HG02870 (cell line): ENCODE results near the gene LRFN4.
"Not testable (repeated sequence)": the region's sequence is repeated elsewhere in the genome, so short reads cannot be mapped to it uniquely, and the experiment has no call there.

Source experiments
- ATAC-seq: cut with Tn5 transposase; IDR thresholded peaks from one replicate; pipeline ENCODE4 v1.9.1; 2021; ENCODE audit warnings: mild to moderate bottlenecking, moderate library complexity; ENCODE audit not compliant: unreplicated experiment

The LRFN4 gene

DNA sequence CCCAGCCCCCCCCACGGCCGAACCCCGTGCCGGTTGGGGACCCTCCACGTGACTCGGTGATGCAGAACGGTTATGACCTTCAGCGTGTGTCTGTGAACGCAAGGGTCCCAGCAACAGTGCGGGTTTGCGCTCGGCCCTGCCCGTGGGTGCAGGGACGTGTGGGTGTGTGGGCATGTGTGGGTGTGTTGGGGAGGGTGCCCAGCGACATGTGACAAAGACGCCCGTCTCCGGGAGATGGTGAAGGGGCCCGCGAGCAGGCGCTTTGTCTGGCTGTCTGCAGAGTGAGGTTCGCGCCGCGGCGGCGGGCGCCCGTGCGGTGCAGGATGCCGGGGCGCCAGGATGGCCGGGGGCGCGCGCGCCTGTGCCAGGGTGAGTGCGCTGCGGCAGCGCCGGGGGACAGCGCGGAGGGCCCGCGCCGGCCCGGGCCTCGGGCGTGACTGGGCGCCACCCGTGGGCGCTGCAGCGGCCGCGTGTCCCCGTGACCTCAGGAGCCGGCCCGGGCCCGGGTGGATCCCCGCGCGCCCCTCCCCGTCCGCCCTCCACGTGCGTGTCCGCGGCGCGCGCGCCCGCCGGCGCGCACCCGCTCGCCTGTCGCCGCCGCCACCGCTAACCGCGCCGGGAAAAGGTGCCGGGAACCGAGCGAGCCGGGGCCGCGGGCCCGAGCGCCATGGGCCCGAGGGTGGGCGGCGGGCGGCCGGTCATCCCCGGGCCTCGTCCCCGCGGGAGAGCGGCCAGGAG, at the start of gene LRFN4:
LRFN4 (plus strand) TSS at position 569 of the 738 bp plus-strand sequence. CDS start 681 bp downstream, outside the sequence.
- peak; percentile 11 for ATAC-seq

DNA sequence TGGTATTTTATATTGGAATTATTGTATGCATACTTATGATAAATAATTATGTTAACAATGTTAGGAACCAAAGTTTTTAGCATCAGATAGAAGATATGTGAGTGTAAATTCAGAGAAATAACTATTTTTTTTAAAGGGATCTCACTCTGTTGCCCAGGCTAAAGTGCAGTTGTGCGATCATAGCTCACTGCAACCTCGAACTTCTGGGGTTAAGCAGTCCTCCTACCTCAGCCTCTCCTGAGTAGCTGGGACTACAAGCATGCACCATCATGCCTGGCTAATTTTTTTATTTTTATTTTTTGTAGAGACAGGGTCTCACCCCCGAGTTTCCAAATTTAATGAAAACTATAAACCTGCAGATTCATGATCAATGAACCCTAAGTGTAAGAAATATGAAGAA, 47.3 kb upstream of the LRFN4 start:
- ATAC-seq, result no peak

DNA sequence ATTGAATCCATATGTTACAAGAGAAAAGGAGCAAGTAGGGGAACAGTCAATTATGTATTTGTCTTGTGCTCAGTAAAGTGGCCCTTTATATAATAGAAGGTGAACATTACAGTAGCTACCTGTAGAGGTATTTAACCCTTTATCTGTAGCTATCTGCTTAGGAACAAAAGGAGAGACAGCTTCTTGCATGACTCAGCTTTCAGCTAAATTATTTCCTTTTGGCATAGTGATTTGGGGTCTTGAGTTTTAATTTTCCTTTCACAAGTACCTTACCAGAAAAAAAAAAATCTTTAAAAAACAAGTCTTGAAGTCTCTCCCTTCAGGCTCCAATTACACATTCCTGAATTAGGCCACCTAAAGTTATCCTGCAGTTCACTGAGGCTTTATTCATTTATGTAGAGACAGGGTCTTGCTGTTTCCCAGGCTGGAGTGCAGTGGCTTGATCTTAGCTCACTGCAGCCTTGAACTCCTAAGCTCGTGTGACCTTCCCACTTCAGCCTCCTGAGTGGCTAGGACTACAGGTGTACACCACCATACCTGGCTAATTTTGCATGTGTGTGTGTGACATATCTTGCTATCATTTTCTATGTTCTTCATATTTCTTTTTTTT, 46.2 kb upstream of the LRFN4 start:
- no peak for ATAC-seq

DNA sequence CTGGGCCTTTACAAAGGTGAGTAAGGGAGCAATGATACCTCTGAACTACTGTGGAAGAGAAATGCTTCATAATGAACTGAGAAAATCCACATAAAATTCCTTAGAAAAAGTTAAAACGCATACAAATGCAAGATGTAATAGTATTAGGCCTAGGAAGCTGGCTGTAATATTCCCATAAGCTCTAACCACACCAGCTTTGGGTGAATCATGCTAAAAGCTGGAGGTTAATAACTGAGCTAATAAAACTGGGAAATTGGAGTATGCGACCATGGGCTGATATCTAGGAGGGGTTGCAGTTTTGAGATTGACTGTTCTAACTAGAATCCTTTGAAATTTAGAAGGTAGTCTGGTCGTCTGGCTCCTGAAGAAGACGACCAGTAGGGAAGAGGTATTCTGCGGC, 42.2 kb upstream of the LRFN4 start:
- ATAC-seq, result no peak

DNA sequence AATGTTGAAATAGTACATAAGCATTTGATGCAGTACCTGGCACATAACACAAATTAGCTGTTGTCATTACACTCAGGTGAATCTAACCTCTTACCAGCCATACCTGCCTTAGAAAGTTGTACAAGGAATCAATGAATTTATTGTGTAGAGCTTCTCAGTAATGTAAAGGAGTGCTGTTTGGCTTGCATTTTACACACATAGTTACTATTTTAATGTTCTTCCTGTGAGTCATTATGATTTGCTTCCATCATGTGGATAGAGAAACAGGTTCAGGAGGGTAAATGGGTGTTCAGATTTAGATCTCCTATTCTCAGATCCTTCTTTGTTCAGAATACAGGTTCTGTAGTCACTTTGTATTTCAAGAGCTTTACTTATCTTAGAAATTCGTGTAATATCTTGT, 41.2 kb upstream of the LRFN4 start:
- no peak for ATAC-seq

DNA sequence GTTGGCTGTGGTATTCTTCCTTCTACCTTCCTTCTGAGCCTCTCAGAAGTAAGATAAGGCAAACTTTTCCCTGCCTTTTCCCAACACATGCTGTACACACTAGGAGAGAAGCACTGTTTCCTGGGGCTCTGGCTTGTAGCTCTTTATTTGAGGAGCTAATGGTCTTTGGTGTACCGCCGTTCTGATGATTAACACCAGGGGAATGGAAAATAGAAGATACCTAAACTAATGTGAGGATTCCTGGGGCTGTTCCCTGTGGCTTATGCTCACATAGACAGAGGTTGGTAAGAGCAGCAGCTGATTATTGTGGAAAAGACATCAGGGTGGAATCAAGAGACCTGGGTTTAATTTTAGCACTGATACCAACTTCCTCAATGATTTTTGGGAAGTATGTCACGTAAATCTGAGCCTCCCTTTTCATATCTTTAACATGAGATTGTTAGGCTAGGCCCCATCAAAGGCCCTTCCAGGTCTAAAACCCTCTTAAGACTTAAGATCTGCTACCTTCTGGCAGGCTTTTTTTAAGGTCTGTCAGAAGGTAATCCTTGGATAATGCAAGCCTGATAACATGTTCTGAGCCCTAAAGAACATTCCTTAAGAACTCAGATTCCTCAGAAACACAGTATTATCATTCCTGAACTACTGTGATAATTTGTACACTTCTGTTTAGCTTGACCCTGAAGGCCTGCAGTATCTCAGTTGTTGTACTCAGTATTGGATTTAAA, 38.5 kb upstream of the LRFN4 start:
- no peak for ATAC-seq

DNA sequence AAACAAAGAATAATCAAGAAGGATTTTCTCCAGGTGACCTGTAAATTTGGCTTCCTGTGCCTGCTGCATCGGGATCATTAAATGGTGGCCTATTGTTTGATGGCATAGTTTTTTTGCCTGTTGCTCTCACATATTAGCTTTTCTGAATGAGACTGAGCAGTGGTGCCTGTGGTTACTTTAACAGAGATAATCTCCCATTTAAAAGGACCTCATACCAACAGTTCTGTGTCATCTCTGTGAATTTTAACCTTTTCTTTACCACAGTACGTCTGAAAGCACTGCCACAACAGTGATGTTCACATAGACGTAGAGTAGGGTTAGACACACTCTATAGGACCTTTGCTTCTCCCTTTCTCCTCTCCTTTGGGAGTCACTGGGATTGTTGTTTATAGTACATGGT, 36.5 kb upstream of the LRFN4 start:
- no peak for ATAC-seq

DNA sequence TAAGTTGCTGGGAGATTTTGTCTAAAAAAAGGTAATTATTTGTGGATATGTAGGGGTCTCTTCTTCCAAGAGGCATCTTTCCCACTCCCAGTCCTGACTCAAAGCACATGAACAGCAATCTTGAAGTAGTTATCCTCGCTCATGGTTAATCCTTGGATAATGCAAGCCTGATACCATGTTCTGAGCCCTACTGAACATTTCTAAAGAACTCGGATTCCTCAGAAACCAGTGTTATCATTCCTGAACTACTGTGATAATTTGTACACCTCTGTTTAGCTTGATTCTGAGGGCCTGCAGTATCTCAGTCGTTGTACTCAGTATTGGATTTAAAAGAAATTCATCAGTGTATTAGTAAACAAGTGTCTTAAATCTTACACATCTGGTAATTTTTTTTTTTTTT, 36.0 kb upstream of the LRFN4 start:
- no peak for ATAC-seq

DNA sequence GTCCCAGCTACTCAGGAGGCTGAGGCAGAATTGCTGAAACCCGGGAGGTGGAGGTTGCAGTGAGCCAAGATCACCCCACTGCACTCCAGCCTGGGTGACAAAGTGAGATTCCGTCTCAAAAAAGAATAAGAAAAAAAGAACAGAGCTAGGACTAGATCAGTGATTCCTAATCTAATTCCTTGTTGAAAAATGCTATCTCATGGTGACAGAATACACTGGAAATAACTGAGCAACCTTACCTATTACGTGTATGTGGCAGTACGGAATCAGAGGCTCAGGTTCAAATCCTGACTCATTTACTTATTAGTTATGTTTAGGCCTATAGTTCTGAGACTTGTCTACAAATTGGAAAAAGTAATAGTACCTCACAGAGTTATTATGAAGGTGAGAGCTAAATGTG, 33.2 kb upstream of the LRFN4 start:
- ATAC-seq, result no peak

DNA sequence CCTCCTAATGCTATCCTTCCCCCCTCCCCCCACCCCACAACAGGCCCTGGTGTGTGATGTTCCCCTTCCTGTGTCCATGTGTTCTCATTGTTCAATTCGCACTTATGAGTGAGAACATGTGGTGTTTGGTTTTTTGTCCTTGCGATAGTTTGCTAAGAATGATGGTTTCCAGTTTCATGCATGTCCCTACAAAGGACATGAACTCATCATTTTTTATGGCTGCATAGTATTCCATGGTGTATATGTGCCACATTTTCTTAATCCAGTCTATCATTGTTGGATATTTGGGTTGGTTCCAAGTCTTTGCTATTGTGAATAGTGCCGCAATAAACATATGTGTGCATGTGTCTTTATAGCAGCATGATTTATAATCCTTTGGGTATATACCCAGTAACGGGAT, 32.3 kb upstream of the LRFN4 start:
- not testable (repeated sequence) for ATAC-seq

DNA sequence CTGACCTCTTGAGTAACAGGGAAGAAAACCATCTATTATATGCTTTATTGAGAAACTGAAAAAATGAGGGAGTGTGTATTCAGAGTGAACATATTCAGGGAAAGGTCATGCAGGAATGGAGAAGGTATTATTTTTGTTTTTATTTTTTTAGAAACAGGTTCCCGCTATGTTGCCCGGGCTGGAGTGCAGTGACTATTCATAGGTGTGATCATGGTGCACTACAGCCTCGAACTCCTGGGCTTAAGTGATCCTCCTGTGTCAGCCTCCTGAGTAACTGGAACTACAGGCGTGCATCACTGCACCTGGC, 22.4 kb upstream of the LRFN4 start:
- no peak for ATAC-seq

DNA sequence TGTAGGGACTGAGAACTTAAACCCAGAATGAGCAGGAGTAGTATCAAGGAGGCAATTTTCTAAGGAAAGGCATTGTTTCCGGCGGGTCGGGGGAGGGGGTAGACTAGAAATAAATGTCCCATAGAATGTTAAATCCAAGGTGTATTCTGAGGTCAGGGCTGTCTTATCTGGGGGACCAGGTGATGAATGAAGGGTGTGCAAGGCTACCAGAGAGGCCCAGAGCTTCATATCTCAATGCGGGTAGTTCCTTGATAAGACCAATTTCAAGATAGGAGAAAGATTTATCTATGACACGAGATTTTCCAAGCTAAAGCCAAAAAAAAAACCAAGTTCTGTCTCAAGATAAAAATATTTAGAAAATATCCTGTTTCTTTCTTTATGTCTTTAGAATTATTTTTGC, 21.9 kb upstream of the LRFN4 start:
- ATAC-seq, result no peak

DNA sequence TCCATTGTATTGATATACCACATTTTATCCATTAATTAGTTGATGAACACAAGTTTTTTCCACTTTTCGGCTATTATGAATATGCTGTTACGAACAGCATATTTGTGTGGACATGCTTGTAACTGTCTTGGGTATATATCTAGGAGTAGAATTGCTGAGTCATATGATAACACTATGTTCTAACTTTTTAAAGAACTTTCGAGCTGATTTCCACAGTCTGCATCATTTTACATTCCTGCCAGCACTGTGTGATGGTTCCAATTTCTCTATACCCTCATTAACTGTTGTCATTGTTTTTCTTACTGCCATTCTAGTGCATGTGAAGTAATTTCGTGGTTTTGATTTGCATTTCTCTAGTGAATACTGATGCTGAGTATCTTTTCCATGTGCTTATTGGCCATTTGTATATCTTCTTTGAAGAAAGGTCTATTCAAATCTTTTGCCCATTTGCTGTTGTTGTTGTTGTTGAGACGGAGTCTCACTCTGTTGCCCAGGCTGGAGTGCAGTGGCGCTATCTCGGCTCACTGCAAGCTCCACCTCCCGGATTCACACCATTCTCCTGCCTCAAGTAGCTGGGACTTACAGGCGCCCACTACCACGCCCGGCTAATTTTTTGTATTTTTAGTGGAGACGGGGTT, 21.0 kb upstream of the LRFN4 start:
- no peak for ATAC-seq

DNA sequence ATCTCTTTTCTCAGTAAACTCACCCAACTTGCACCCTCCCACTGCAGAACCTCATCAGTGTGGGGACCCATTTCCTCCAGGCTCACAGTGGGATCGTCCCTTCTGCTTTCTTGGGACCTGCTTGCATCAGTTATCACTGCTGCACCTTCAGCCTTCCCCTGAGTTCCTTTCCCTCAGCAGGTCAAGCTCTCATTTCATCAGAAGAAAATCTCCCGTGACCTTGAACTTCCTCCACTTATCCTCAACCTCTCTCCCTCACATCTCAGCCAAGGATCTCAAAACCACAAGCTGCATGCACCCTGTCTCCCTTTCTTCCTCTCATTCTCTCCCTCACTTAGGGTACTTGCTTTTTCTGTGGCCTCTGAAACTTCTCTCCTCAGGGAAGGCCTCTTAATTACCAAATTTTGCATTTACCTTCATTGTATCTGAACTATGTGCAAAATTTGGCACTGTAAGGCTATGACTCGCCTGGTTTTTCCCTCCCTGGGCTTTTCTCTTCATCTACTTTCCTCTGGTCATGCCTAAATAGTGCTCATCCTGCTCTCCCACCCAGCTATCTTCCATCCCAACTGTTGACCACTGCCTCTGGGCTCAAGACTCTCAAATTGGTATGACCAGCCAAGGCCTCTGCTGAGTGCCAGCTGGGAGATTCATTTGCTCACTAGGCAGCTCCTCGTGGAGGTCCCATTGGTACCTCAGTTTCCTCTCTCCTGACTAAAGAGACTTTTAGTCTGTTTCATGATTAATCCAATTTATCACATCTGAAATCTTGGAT, 16.4 kb upstream of the LRFN4 start:
- no peak for ATAC-seq

DNA sequence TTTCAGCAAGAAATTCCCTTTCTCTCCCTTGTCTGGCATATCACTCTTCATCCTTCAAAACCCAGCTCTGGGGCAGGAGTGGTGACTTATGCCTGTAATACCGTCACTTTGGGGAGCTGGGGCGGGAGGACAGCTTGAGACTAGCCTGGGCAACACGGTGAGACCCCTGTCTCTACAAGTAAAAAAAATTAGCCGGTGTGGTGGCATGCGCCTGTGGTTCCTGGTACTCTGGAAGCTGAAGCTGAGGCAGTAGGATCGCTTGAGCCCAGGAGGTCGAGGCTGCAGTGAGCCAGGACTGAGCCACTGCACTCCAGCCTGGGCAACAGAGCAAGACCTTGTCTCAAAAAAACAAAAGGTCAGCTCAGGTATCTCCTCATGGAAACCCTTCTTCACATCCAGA, 15.0 kb upstream of the LRFN4 start:
- no peak for ATAC-seq

DNA sequence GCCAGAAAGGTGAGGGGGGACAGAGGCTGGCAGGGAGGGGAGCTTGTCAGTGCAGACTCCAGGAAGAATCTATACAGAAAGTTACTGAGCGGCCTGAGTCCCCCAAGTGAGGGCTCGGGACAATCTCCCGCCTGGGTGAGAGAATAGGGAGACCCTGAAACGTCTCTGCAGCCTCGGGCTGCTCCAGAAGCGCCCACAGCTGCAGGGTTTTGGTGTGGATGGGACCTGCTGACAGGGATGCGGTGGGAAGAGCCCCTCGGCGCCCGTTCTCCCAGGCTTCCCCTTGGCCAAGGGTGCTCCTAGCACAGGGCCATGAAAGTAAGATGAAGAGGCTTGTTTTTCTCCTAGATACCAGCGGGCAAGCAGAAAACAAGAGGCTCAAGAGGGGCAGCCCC, 14.4 kb upstream of the LRFN4 start:
- ATAC-seq, result peak; percentile 4

DNA sequence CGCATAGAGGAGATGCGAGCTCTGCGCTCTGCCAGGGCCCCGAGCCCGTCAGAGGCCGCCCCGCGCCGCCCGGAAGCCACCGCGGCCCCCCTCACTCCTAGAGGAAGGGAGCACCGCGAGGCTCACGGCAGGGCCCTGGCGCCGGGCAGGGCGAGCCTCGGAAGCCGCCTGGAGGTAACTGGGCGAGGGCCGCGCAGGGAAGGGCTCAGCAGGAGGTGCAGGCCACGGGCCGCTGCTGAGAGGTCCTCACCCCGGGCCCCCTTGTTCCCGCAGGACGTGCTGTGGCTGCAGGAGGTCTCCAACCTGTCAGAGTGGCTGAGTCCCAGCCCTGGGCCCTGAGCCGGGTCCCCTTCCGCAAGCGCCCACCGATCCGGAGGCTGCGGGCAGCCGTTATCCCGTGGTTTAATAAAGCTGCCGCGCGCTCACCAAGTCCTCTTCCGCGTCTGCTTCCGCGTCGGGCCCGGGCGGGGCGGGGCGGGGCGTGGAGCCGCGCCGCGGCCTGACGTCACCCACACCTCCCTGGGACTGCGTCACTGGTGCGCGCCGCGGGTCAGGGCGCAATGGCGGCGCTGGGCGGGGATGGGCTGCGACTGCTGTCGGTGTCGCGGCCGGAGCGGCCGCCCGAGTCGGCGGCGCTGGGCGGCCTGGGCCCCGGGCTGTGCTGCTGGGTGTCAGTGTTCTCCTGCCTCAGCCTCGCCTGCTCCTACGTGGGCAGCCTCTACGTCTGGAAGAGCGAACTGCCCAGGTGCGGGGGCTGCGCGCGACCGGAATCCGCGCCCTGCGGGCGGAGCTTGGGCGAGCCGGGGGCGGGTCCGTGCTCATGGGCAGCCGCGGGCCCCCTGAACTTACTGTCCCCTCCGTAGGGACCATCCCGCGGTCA, 13.7 kb upstream of the LRFN4 start, which contains the start of gene RCE1:
RCE1 (plus strand) TSS at position 546 of the 880 bp plus-strand sequence; CDS start at position 561, 15 bp downstream.
- ATAC-seq, result peak; percentile 68

DNA sequence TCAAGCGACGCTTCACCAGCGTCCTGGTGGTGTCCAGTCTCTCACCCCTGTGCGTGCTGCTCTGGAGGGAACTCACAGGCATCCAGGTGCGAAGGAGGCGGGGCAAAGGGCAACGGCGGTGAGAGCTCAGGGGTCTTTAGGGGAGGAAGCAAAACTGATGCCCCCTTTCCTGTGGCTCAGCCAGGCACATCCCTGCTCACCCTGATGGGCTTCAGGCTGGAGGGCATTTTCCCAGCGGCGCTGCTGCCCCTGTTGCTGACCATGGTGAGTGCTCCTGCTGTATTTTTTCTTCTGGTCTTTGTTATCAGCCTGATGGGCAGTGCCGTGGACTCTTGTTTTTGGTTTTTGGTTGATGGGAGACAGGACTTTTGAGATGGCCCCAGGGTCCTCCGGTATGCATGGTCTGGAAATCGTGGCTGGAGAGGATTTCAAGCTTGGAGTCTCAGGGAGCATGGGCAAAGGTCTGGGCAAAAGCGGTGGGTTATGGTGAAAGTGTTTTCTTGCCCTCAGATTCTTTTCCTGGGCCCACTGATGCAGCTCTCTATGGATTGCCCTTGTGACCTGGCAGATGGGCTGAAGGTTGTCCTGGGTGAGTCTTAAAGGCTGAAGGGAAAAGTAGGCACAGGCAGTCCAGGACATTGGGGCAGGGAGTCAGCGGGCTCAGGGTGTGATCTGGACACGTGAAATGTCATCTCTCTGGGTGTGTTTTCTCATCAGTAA, 12.9 kb upstream of the LRFN4 start:
- ATAC-seq, result no peak

DNA sequence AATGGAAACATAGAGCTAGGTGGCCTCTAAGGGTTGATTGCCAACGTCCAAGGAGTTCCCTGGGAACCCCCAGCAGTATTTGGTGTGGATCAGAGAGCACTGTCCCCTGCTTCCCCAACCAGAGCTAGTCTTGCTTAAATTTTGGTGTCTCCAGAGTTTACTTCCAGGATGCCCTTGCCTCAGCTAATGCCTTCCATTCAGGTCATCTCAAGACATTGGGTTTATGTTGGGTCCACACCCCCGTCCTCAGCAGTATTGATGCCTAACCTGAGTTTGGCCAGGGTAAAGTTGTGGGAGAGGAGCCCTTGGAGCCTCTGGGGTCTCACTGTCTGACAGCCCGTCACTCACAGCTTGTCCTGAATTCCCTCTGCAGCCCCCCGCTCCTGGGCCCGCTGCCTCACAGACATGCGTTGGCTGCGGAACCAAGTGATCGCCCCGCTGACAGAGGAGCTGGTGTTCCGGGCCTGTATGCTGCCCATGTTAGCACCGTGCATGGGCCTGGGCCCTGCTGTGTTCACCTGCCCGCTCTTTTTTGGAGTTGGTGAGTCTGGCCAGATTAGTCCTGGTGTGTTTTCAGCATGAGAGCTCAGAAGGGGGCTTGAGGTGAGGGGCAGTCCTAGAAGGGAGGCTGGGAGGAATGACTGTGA, 12.2 kb upstream of the LRFN4 start:
- no peak for ATAC-seq
